ENCODE data around the gene RUNX2.

RUNX2 gene

GRCh38 chr6:45634231-45634630 lies 306.1 kb downstream of the RUNX2 start:
- TF ChIP-seq CTCF (conservative IDR thresholded peaks at IDR 0.05) = no peak
- TF ChIP-seq ZFX (IDR thresholded peaks at IDR 0.05) = no peak

GRCh38 chr6:45635284-45635867 lies 307.2 kb downstream of the RUNX2 start:
- TF ChIP-seq CTCF (conservative IDR thresholded peaks at IDR 0.05) (no peak), ZFX (IDR thresholded peaks at IDR 0.05) (no peak)
- H3K27ac ChIP-seq = no peak overlapping the region

More at GRCh38 chr6:45634231-45634630, 306.1 kb downstream of the RUNX2 start:
- H3K27ac ChIP-seq = no peak overlapping the region

- no peak for TF ChIP-seq ZFX (IDR thresholded peaks at IDR 0.05)
- TF ChIP-seq CTCF (conservative IDR thresholded peaks at IDR 0.05) = no peak
- H3K27ac ChIP-seq = no peak overlapping the region
Observed at GRCh38 chr6:45637056-45637455, 308.9 kb downstream of the RUNX2 start.

- TF ChIP-seq ZFX (IDR thresholded peaks at IDR 0.05) (no peak), CTCF (conservative IDR thresholded peaks at IDR 0.05) (no peak)
- H3K27ac ChIP-seq = no peak overlapping the region
Observed at GRCh38 chr6:45637611-45638257, 309.6 kb downstream of the RUNX2 start.

- TF ChIP-seq ZFX (IDR thresholded peaks at IDR 0.05) = no peak
- TF ChIP-seq CTCF (conservative IDR thresholded peaks at IDR 0.05) = no peak
- H3K27ac ChIP-seq = no peak overlapping the region
Observed at GRCh38 chr6:45640081-45640491, 312.0 kb downstream of the RUNX2 start.

GRCh38 chr6:45640811-45641210 lies 312.7 kb downstream of the RUNX2 start:
- H3K27ac ChIP-seq = no peak overlapping the region
- TF ChIP-seq CTCF (conservative IDR thresholded peaks at IDR 0.05) = no peak
- no peak for TF ChIP-seq ZFX (IDR thresholded peaks at IDR 0.05)

- H3K27ac ChIP-seq = no peak overlapping the region
- TF ChIP-seq ZFX (IDR thresholded peaks at IDR 0.05) (no peak), CTCF (conservative IDR thresholded peaks at IDR 0.05) (no peak)
Observed at GRCh38 chr6:45642331-45643125, 314.4 kb downstream of the RUNX2 start.

Measured in C4-2B (cell line).